Calu3 (cell line): Measurements from ENCODE around the gene IFNA16. TPM values are rescaled to one million over a fixed set of nuclear protein-coding genes. Genes with fewer than 3 reads are reported as not detected.
"Not testable (repeated sequence)": the region's sequence is repeated elsewhere in the genome, so short reads cannot be mapped to it uniquely, and the experiment has no call there.

ENCODE experiments used
- BruUV-seq: library from RNA; stranded (reverse); fragments of 400-500 nt; replicated peaks from 2 replicates; lab custom pipeline; 2021; lab: Mats Ljungman, UMichigan
- CTCF ChIA-PET: fragments of 300-600 bp; sonication (Branson Sonifier 250); formaldehyde crosslinking; loops from one replicate; lab custom pipeline; 2022; ENCODE audit warnings: antibody characterized with exemption; lab: Charles Lee
- DNase-seq: peaks from one replicate; pipeline ENCODE4 v3.0.0; 2022
- H3K27ac Mint-ChIP-seq: one replicate; pipeline ENCODE4 v1.8.0; 2022; ENCODE audit warnings: mixed read lengths; ENCODE audit not compliant: unreplicated experiment
- H3K27me3 Mint-ChIP-seq: one replicate; pipeline ENCODE4 v1.8.0; 2022; ENCODE audit warnings: mixed read lengths; ENCODE audit not compliant: unreplicated experiment
- H3K36me3 Mint-ChIP-seq: one replicate; pipeline ENCODE4 v1.8.0; 2022; ENCODE audit warnings: mild to moderate bottlenecking, moderate library complexity, mixed read lengths; ENCODE audit not compliant: insufficient read depth, unreplicated experiment
- H3K4me1 Mint-ChIP-seq: one replicate; pipeline ENCODE4 v1.8.0; 2022; ENCODE audit warnings: mild to moderate bottlenecking, low read depth, mixed read lengths; ENCODE audit not compliant: unreplicated experiment
- H3K4me3 Mint-ChIP-seq: one replicate; pipeline ENCODE4 v1.8.0; 2022; ENCODE audit warnings: mild to moderate bottlenecking, low read depth, moderate library complexity, mixed read lengths; ENCODE audit not compliant: unreplicated experiment
- H3K9me3 Mint-ChIP-seq: one replicate; pipeline ENCODE4 v1.8.0; 2022; ENCODE audit warnings: low read depth, mixed read lengths; ENCODE audit not compliant: unreplicated experiment
- CTCF ChIP-seq: fragments of 200-600 bp; IDR thresholded peaks from one replicate; pipeline ENCODE4 v1.8.0; 2022; ENCODE audit warnings: antibody characterized with exemption; ENCODE audit not compliant: unreplicated experiment
- intact Hi-C: fragments of 100-400 bp; cut with micrococcal nuclease; formaldehyde crosslinking; loops from one replicate; pipeline ENCODE4 v1.10.0; 2022; ENCODE audit not compliant: unreplicated experiment
- total RNA-seq: library from RNA; stranded (reverse); gene quantifications from 2 replicates; pipeline ENCODE4 v1.2.3, GENCODE V29; 2022

The IFNA16 gene
- total RNA-seq, 1 experiment from 2014 or later = not detected

GRCh38 chr9:21235468-21236359 lies 18.6 kb upstream of the IFNA16 start:
- H3K4me3 Mint-ChIP-seq, BruUV-seq, H3K9me3 Mint-ChIP-seq, H3K36me3 Mint-ChIP-seq, H3K27me3 Mint-ChIP-seq, H3K4me1 Mint-ChIP-seq: not testable (repeated sequence)
- peak; percentile 33 for TF ChIP-seq CTCF
- peak; percentile 33 for DNase-seq
- intact Hi-C loops = loop anchor here (5.0 to 10.0 kb wide), 2 partner anchors 199 to 552 kb away; no protein-coding TSS in a partner anchor
- peak overlapping the region; percentile 3 for H3K27ac Mint-ChIP-seq
- CTCF ChIA-PET = interaction anchor here (1.0 to 1.6 kb wide), 4 partner anchors 91 to 552 kb away, joined by 3 to 5 read pairs (median 4); no protein-coding TSS in a partner anchor

DNA sequence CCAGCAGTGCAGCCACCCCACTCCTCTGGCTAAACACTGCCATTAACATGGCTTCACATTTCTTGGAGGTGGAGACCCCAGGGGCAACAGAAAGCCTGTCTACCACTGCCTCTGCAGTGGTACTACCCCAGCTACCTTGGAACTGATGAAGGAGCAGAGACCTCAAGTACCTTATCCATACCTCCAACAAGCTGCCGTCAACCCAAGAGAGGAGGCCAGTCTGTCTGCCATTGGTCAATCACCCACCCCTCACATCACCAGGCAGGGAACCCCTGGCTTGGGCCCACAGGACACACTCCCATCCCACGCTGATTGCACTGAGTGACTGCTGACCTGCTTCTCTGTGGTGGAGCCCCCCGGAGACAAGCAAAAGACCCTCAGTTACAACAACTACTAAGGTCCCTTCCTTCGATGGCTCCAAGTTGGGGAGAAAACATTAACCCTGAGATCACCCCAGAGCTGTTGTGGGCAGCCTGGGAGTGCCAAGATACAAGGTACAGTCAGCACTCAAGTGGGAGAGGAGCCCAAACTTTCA lies 17.1 kb upstream of the IFNA16 start:
- TF ChIP-seq CTCF = no peak
- intact Hi-C loops = loop anchor here (10.0 kb wide), 1 partner anchor 201 kb away; no protein-coding TSS in a partner anchor
- H3K9me3 Mint-ChIP-seq = no peaks in the 10 kb centered on the region
- H3K4me1 Mint-ChIP-seq = peaks cover 8% of the 10 kb centered on the region
- H3K27me3 Mint-ChIP-seq = no peaks in the 10 kb centered on the region
- no peak overlapping the region for H3K4me3 Mint-ChIP-seq
- no peaks in the 10 kb centered on the region for H3K36me3 Mint-ChIP-seq
- H3K27ac Mint-ChIP-seq = no peak overlapping the region
- CTCF ChIA-PET = no interaction called here
- BruUV-seq = no TSS peak
- no peak for DNase-seq

DNA sequence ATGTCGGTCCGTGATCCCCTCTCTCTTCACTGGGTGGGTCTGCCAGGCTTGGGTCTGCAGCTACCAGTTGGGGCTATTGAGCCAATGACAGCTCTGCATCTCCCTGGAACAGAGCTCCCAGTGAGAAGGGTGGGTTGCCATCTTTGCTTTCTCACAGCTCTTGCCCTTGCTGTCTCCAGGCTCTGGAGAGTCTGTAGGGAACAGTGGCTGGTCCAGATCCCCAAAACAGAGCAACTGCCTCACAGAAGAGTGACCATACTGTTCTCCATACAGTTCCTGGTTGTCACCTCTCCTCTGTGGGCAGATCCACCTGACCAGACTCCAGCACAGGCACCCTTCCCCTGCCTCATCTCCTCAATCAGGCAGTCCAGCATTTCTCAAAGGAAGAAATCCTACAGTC lies 16.1 kb upstream of the IFNA16 start:
- no TSS peak for BruUV-seq
- Mint-ChIP-seq H3K36me3 (no peaks in the 10 kb centered on the region), H3K4me1 (peaks cover 8% of the 10 kb centered on the region), H3K27me3 (no peaks in the 10 kb centered on the region), H3K9me3 (no peaks in the 10 kb centered on the region), H3K27ac (no peak overlapping the region), H3K4me3 (no peak overlapping the region)
- intact Hi-C loops = loop anchor here (10.0 kb wide), 1 partner anchor 202 kb away; no protein-coding TSS in a partner anchor
- no peak for DNase-seq
- TF ChIP-seq CTCF = no peak
- CTCF ChIA-PET = no interaction called here

DNA sequence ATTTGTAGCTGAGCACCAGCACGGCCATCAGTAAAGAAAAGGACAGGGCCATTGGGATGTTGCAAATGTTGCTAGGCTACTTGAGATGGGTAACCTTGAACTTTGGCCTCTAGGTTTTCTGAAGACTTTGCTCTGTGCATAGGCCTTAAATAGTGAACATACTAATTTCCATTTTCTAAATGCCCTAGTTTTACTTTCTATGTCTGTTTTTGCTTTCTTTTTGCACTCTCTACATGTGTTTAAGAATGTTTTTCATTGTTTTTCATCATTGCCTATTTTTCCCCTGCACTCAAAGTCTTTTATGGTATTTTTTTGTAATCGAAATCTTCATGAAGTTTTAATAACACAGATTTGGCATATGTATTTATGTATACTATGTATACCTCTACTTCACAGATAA lies 11.0 kb upstream of the IFNA16 start, which contains the start of gene IFNA17:
IFNA17 (minus strand) TSS at position 101 of the 400 bp plus-strand sequence; CDS start at position 52, 49 bp downstream.
- intact Hi-C loops = no loop called here
- H3K36me3 Mint-ChIP-seq = no peaks in the 10 kb centered on the region
- no peaks in the 10 kb centered on the region for H3K4me1 Mint-ChIP-seq
- H3K9me3 Mint-ChIP-seq = peaks cover 2% of the 10 kb centered on the region
- no peak within 1 kb of the TSS for H3K4me3 Mint-ChIP-seq
- BruUV-seq = no TSS peak
- no peak for TF ChIP-seq CTCF
- H3K27me3 Mint-ChIP-seq = no peaks in the 10 kb centered on the region
- no peak within 1 kb of the TSS for H3K27ac Mint-ChIP-seq
- DNase-seq = no peak
- CTCF ChIA-PET = no interaction called here

DNA sequence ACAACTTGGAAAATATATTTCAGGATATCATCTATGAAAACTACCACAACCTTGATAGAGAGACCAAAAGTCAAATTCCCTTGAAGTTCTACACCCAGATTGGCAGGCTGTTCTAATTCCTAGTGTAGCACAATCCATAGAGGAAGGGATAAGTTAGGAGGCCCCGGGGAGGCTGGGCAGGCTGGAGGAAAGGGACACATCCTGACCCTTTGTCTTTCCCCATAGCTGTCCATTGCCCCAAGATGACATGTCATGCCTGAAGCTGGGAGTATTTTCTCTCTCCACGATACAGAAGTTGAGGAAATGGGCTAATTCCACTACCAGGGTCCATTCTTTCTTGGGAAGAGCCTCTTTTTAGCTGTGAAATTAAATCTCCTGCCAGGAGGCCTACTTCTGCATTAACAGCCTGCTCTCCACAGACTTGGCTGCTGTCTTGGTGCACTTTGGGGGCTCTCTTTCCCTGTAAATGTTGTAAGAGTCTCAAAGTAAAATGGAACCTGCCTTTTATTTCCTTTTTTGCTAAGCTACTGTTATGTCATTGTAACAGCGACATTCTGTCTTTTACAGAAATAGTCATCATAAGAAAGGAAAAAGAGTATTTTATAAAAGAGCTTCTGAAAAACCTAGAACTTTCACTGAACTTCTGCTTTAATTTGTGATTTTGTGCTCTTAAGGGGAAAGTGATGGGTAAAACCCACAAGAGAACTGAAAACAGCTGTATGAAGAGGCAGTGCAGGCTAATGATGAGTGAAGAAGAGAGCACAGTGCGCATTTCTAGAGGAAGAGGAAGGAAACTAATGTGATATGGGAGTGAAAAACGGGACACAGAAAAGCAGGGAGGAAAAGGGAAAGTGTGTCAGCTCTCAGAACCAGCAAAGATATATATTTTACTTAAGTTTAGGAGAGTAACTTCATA lies 3.4 kb downstream of the IFNA16 start:
- H3K4me3 Mint-ChIP-seq, DNase-seq, H3K4me1 Mint-ChIP-seq, H3K36me3 Mint-ChIP-seq, BruUV-seq, H3K27ac Mint-ChIP-seq, H3K27me3 Mint-ChIP-seq, intact Hi-C loops, H3K9me3 Mint-ChIP-seq: not testable (repeated sequence)
- CTCF ChIA-PET = interaction anchor here (1.7 kb wide), 1 partner anchor 18 kb away, joined by 10 read pairs; no protein-coding TSS in a partner anchor

- H3K27ac Mint-ChIP-seq, H3K4me1 Mint-ChIP-seq, DNase-seq, H3K9me3 Mint-ChIP-seq, intact Hi-C loops, BruUV-seq, H3K4me3 Mint-ChIP-seq, H3K36me3 Mint-ChIP-seq, H3K27me3 Mint-ChIP-seq: not testable (repeated sequence)
- CTCF ChIA-PET = interaction anchor here (0.5 to 1.7 kb wide), 2 partner anchors 17 to 53 kb away, joined by 4 to 10 read pairs; no protein-coding TSS in a partner anchor
Observed at GRCh38 chr9:21212160-21212559, 5.0 kb downstream of the IFNA16 start.
